ENCODE measurements around the gene CACNA2D4.

DNA sequence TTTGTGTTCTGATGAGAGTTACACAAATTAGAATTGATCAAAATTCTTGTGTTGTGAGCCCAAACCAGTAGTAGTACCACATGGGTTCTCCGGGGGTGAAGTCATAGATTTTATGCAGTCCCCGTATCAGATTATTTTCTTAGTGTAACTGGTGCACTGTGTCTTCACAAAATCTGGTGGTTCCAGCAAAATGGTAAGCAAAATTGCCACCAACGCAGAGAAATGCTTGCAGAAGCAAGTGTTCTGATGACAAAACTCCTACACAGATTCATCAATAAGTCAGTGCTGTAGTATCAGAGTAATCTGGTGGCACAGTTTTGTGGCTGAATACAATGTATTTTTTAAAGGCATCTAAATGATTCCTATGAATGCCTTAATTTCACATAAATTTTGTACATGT lies 1.3 kb upstream of the CACNA2D4 start:
- no peak for TF ChIP-seq CTCF (IDR thresholded peaks at IDR 0.05)
- no peak for TF ChIP-seq POLR2A (IDR thresholded peaks at IDR 0.05)

Data from thyroid gland (tissue), 4 donors.